SK-N-SH treated with all-trans-retinoic acid at 6 μM for 48 hours (cell line): ENCODE data around the gene RALGPS1.

Source experiments
- ATAC-seq: fragments of 200-7000 bp; cut with Tn5 transposase; 3 replicates; pipeline ENCODE4 v1.9.1; 2020; ENCODE audit warnings: mild to moderate bottlenecking, moderate library complexity
- ARNTL ChIP-seq: fragments of 450-650 bp; formaldehyde crosslinking; IDR thresholded peaks from 2 replicates; pipeline ENCODE4 v1.5.0; 2020; ENCODE audit warnings: low read depth, mild to moderate bottlenecking, moderate library complexity, borderline replicate concordance
- BACH2 ChIP-seq: fragments of 250-450 bp; sonication (Bioruptor Pico); IDR thresholded peaks from 2 replicates; pipeline ENCODE4 v1.9.0; 2021; ENCODE audit warnings: mild to moderate bottlenecking, borderline replicate concordance
- ESRRG ChIP-seq: fragments of 250-450 bp; sonication (Bioruptor Pico); IDR thresholded peaks from 2 replicates; pipeline ENCODE4 v1.6.1; 2021; ENCODE audit warnings: mild to moderate bottlenecking
- GLIS3 ChIP-seq: fragments of 250-450 bp; sonication (Bioruptor Pico); IDR thresholded peaks from 2 replicates; pipeline ENCODE4 v1.5.0; 2020; ENCODE audit warnings: mild to moderate bottlenecking, moderate library complexity
- OSR1 ChIP-seq: fragments of 250-450 bp; sonication (Bioruptor Pico); IDR thresholded peaks from 2 replicates; pipeline ENCODE4 v1.8.0; 2022; ENCODE audit warnings: moderate library complexity, mild to moderate bottlenecking, inconsistent platforms
- PPARA ChIP-seq: fragments of 250-450 bp; sonication (Bioruptor Pico); IDR thresholded peaks from 2 replicates; pipeline ENCODE4 v1.5.0; 2020; ENCODE audit warnings: mild to moderate bottlenecking, borderline replicate concordance
- RARB ChIP-seq: fragments of 250-450 bp; sonication (Bioruptor Pico); IDR thresholded peaks from 2 replicates; pipeline ENCODE4 v1.8.0; 2021; ENCODE audit warnings: mild to moderate bottlenecking, moderate library complexity
- SNAI2 ChIP-seq: fragments of 250-450 bp; sonication (Bioruptor Pico); IDR thresholded peaks from 2 replicates; pipeline ENCODE4 v1.5.0; 2020; ENCODE audit warnings: mild to moderate bottlenecking, moderate library complexity
- ZC3H10 ChIP-seq: fragments of 250-450 bp; sonication (Bioruptor Pico); IDR thresholded peaks from 2 replicates; pipeline ENCODE4 v1.5.1; 2021; ENCODE audit warnings: mild to moderate bottlenecking, moderate library complexity
- ZFP3 ChIP-seq: fragments of 250-450 bp; sonication (Bioruptor Pico); IDR thresholded peaks from 2 replicates; pipeline ENCODE4 v1.5.0; 2020; ENCODE audit warnings: mild to moderate bottlenecking, moderate library complexity
- ZFP30 ChIP-seq: fragments of 450-650 bp; formaldehyde crosslinking; IDR thresholded peaks from 2 replicates; pipeline ENCODE4 v1.5.0; 2022; ENCODE audit warnings: mild to moderate bottlenecking, moderate library complexity
- ZNF565 ChIP-seq: fragments of 450-650 bp; formaldehyde crosslinking; conservative IDR thresholded peaks from 2 replicates; pipeline ENCODE4 v1.5.0; 2020; ENCODE audit warnings: low read depth, mild to moderate bottlenecking, moderate library complexity
- ZNF70 ChIP-seq: fragments of 450-650 bp; formaldehyde crosslinking; IDR thresholded peaks from 2 replicates; pipeline ENCODE4 v1.5.0; 2020; ENCODE audit warnings: mild to moderate bottlenecking, moderate library complexity
- ZNF8 ChIP-seq: fragments of 450-650 bp; formaldehyde crosslinking; IDR thresholded peaks from 2 replicates; pipeline ENCODE4 v1.5.0; 2020; ENCODE audit warnings: mild to moderate bottlenecking, moderate library complexity
- TF ChIP-seq, protein P1 (sequence below): fragments of 250-450 bp; sonication (Bioruptor Pico); IDR thresholded peaks from 2 replicates; pipeline ENCODE4 v1.8.0; 2020; ENCODE audit warnings: mild to moderate bottlenecking, moderate library complexity, borderline replicate concordance
- TF ChIP-seq, protein P2 (sequence below): fragments of 250-450 bp; sonication (Bioruptor Pico); IDR thresholded peaks from 2 replicates; pipeline ENCODE4 v1.5.1; 2020; ENCODE audit warnings: low read depth, mild to moderate bottlenecking, moderate library complexity
- TF ChIP-seq, protein P3 (sequence below): fragments of 250-450 bp; sonication (Bioruptor Pico); IDR thresholded peaks from 2 replicates; pipeline ENCODE4 v1.8.0; 2021; ENCODE audit warnings: low read depth, mild to moderate bottlenecking, moderate library complexity, borderline replicate concordance
- TF ChIP-seq, protein P4 (sequence below): fragments of 250-450 bp; sonication (Bioruptor Pico); IDR thresholded peaks from 2 replicates; pipeline ENCODE4 v1.5.1; 2021; ENCODE audit warnings: mild to moderate bottlenecking, moderate library complexity

The RALGPS1 gene

DNA sequence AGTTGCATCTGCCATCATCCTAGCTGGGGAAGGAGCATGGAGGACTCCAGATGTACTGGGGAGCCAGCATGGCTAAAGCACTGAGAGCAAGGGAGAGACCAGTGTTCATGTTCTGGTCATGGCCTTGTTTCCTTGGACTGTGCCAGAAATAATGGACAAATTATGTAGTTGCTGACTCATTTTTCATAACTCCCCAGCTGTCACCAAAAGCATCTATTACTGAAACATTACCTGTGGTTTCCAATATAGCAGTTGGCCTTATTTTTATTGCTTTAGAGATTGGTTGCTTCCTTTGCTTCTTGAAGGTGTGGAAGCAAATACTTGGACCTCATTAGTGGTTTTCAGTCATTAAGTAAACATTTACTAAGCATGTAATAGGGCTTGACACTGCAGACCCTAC, 11.3 kb downstream of the RALGPS1 start:
- no peak for ATAC-seq
- no peak for TF ChIP-seq ZFP3
- no peak for TF ChIP-seq ZNF70 (CRISPR knock-in tag)

DNA sequence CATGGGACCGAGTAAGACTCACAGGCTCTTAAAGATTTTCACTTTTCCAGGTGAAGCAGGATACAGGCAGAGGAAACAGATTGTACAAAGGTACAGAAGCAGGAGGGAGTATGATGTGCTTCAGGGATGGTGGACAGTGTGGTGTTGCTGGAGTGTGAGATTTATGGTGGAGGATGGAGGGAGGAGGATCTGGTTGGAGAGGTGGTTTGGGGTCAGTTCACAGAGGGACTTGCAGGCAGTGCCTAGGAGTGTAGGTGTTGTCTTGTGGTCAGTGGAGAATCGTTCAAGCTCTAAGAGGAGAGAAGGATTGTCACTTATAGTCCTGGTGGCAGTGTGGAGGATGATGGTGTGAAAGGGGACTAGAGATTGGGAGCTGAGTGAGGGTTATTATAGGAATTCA, 11.8 kb downstream of the RALGPS1 start:
- no peak for ATAC-seq
- TF ChIP-seq ZNF8 (CRISPR knock-in tag) (no peak), ZNF565 (CRISPR knock-in tag) (no peak), OSR1 (CRISPR knock-in tag) (no peak), ARNTL (CRISPR knock-in tag) (no peak), PPARA (CRISPR knock-in tag) (no peak), ESRRG (CRISPR knock-in tag) (no peak), ZFP30 (CRISPR knock-in tag) (no peak)
- TF ChIP-seq, protein P1, sequence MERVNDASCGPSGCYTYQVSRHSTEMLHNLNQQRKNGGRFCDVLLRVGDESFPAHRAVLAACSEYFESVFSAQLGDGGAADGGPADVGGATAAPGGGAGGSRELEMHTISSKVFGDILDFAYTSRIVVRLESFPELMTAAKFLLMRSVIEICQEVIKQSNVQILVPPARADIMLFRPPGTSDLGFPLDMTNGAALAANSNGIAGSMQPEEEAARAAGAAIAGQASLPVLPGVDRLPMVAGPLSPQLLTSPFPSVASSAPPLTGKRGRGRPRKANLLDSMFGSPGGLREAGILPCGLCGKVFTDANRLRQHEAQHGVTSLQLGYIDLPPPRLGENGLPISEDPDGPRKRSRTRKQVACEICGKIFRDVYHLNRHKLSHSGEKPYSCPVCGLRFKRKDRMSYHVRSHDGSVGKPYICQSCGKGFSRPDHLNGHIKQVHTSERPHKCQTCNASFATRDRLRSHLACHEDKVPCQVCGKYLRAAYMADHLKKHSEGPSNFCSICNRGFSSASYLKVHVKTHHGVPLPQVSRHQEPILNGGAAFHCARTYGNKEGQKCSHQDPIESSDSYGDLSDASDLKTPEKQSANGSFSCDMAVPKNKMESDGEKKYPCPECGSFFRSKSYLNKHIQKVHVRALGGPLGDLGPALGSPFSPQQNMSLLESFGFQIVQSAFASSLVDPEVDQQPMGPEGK (CRISPR knock-in tag): no peak
- TF ChIP-seq, protein P2, sequence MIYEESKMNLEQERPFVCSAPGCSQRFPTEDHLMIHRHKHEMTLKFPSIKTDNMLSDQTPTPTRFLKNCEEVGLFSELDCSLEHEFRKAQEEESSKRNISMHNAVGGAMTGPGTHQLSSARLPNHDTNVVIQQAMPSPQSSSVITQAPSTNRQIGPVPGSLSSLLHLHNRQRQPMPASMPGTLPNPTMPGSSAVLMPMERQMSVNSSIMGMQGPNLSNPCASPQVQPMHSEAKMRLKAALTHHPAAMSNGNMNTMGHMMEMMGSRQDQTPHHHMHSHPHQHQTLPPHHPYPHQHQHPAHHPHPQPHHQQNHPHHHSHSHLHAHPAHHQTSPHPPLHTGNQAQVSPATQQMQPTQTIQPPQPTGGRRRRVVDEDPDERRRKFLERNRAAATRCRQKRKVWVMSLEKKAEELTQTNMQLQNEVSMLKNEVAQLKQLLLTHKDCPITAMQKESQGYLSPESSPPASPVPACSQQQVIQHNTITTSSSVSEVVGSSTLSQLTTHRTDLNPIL (CRISPR knock-in tag): no peak

DNA sequence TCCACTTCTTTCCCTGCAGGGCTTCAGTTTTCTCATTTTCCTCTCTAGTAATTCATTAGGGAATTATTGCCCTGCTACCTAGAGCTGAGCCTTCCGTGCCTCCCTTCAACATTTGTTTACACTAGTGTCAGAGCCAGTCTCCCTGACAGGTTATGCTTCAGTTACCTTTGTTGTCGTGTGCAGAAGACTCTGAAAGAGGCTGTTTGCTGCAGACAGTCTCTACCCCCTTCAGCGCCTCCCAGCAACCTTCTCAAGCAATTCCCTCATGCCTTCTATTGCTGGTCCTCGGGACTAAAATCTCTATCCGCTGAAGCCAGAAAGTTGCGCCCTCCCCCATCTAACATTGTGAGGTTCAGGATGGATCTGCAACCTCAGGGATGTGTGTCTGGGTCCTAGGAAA, 12.8 kb downstream of the RALGPS1 start:
- TF ChIP-seq SNAI2 (CRISPR knock-in tag) (no peak), ZNF8 (CRISPR knock-in tag) (no peak), ZC3H10 (CRISPR knock-in tag) (no peak), RARB (no peak), OSR1 (CRISPR knock-in tag) (no peak), ZFP3 (no peak), ZNF565 (CRISPR knock-in tag) (no peak), GLIS3 (CRISPR knock-in tag) (no peak), BACH2 (no peak)
- TF ChIP-seq, protein P2 (CRISPR knock-in tag): no peak
- TF ChIP-seq, protein P3, sequence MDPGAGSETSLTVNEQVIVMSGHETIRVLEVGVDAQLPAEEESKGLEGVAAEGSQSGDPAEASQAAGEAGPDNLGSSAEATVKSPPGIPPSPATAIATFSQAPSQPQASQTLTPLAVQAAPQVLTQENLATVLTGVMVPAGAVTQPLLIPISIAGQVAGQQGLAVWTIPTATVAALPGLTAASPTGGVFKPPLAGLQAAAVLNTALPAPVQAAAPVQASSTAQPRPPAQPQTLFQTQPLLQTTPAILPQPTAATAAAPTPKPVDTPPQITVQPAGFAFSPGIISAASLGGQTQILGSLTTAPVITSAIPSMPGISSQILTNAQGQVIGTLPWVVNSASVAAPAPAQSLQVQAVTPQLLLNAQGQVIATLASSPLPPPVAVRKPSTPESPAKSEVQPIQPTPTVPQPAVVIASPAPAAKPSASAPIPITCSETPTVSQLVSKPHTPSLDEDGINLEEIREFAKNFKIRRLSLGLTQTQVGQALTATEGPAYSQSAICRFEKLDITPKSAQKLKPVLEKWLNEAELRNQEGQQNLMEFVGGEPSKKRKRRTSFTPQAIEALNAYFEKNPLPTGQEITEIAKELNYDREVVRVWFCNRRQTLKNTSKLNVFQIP: no peak
- TF ChIP-seq, protein P4, sequence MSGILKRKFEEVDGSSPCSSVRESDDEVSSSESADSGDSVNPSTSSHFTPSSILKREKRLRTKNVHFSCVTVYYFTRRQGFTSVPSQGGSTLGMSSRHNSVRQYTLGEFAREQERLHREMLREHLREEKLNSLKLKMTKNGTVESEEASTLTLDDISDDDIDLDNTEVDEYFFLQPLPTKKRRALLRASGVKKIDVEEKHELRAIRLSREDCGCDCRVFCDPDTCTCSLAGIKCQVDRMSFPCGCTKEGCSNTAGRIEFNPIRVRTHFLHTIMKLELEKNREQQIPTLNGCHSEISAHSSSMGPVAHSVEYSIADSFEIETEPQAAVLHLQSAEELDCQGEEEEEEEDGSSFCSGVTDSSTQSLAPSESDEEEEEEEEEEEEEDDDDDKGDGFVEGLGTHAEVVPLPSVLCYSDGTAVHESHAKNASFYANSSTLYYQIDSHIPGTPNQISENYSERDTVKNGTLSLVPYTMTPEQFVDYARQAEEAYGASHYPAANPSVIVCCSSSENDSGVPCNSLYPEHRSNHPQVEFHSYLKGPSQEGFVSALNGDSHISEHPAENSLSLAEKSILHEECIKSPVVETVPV (CRISPR knock-in tag): no peak
- ATAC-seq: no peak

DNA sequence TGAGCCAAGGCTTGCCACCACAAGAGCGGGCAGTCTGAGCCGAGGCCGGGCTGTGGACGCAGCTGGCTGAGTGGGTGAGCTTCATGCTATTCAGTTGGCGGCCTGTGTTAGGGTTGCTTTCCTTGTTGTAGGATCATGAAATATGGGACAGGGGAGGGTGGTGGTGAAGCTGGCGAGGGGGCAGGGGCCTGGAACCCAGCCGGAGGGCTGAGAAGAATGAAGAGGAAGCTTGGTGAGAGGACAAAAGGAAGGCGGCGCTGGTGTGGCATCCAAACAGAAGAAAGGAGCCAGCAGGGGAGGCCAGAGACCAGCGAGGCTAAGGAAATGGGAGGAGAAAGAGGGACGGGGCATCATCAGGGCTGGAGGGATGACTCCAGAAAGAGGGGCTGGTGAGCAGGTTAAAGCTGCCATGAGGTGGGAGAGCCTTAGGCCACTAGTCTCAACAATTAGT, 18.3 kb downstream of the RALGPS1 start:
- no peak for ATAC-seq
- TF ChIP-seq, protein P3: no peak
- TF ChIP-seq, all 23 proteins: peak for 0
